ENCODE measurements around the gene AK1. TPM values are rescaled to one million over a fixed set of nuclear protein-coding genes. Genes with fewer than 3 reads are reported as not detected.
A peak's percentile ranks its signal among the peaks of the same experiment; 100 is the strongest.

AK1 gene
- total and polyA plus RNA-seq, 9 of the 15 experiments (the other 6 are each of a cell fraction or from before 2014, with no cell fraction given) = 10.1 to 71.8 (median 39.0) TPM

- peak; percentile 98 for TF ChIP-seq ZNF263 (CRISPR knock-in tag; IDR thresholded peaks at IDR 0.05; ENCODE audit: borderline replicate concordance)
- no peak for TF ChIP-seq POLR3G (IDR thresholded peaks at IDR 0.05; ENCODE audit: extremely low read depth, insufficient read length, insufficient replicate concordance)
- TF ChIP-seq ZNF780A (CRISPR knock-in tag; IDR thresholded peaks at IDR 0.05) = no peak
- peak; percentile 27; the same call in 1 of the 2 replicates for TF ChIP-seq PHB2 (IDR thresholded peaks at IDR 0.05; ENCODE audit: low read depth)
- TF ChIP-seq RCOR1 (IDR thresholded peaks at IDR 0.05; ENCODE audit: borderline replicate concordance in 1 of 2, low read depth in 2 of 2, low read length in 2 of 2) = peak in 1 of 2 experiments; percentile 82; a peak in 1 of 4 replicates
- TF ChIP-seq, protein P1, sequence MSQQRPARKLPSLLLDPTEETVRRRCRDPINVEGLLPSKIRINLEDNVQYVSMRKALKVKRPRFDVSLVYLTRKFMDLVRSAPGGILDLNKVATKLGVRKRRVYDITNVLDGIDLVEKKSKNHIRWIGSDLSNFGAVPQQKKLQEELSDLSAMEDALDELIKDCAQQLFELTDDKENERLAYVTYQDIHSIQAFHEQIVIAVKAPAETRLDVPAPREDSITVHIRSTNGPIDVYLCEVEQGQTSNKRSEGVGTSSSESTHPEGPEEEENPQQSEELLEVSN (IDR thresholded peaks at IDR 0.05; ENCODE audit: borderline replicate concordance in 1 of 2, extremely low read depth in 1 of 2, insufficient read depth in 1 of 2, insufficient read length in 1 of 2, low read depth in 1 of 2, low read length in 1 of 2, poor library complexity in 1 of 2, severe bottlenecking in 1 of 2) = peak; percentile 82 to 84
- TF ChIP-seq SLC30A9 (CRISPR knock-in tag; IDR thresholded peaks at IDR 0.05) = no peak
- peak; percentile 98 for TF ChIP-seq HMGN3 (IDR thresholded peaks at IDR 0.05; ENCODE audit: borderline replicate concordance, extremely low read depth, insufficient read length, low read depth, low read length)
- TF ChIP-seq ZNF507 (tag; conservative IDR thresholded peaks at IDR 0.05) = no peak
- peak; percentile 8 for TF ChIP-seq ZNF311 (CRISPR knock-in tag; IDR thresholded peaks at IDR 0.05)
- no peak for TF ChIP-seq HLTF (IDR thresholded peaks at IDR 0.05)
- TF ChIP-seq CAMTA2 (CRISPR knock-in tag; conservative IDR thresholded peaks at IDR 0.05) = no peak
- peak; percentile 60; the same call in 1 of the 2 replicates for TF ChIP-seq PML (IDR thresholded peaks at IDR 0.05; ENCODE audit: low read length)
- TF ChIP-seq YBX1 (IDR thresholded peaks at IDR 0.05) = no peak
- peak; percentile 65; the same call in 1 of the 2 replicates for TF ChIP-seq ELF2 (CRISPR knock-in tag; IDR thresholded peaks at IDR 0.05)
- no peak for TF ChIP-seq NR2C2 (CRISPR knock-in tag; IDR thresholded peaks at IDR 0.05)
- TF ChIP-seq NR2C2 (tag; IDR thresholded peaks at IDR 0.05) = peak; percentile 92
Observed at GRCh38 chr9:127862075-127863011, 15.1 kb downstream of the AK1 start (continued).
